WI38 (cell line): ENCODE data around the gene PTPRG.

Experiments
- H3K4me3 ChIP-seq: 2 replicates; pipeline ENCODE4 v1.5.1; 2011; ENCODE audit warnings: low read depth, mild to moderate bottlenecking, control low read depth, low read length
- TF ChIP-seq, protein P1 (sequence below): IDR thresholded peaks from 2 replicates; pipeline ENCODE4 v1.5.1; 2012; ENCODE audit warnings: low read depth, mild to moderate bottlenecking, control low read depth, low read length

Gene PTPRG

DNA sequence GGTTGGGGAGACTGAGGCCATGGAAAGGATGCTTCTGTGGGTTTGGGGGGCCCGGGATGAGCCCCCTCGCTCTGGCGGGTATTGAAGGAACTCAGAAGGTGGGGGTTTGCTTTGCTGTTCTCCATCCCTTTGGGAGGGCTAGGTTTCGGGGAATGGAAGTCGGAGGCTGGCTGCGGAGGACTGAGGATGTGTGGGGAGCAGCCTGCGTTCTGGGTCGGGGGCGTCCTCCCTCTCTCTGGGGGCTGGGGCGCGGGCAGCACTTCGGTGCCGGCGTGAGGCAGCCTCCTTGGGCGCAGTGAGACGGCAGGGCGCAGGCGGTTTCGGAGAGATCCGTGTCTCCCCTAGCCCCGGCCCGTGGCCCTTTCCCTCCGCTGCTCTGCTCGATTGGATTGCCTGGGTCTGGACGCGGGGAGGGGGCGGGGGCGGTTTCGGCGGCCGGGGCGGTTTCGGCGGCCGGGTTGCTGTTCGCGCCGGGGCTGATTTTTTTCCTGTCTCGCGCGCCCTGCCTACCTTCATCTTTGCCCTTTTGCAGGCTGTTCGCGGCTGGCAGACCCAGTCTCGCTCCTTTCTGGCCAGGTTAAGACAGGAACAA is 1.4 kb downstream of the PTPRG start:
- TF ChIP-seq, protein P1, sequence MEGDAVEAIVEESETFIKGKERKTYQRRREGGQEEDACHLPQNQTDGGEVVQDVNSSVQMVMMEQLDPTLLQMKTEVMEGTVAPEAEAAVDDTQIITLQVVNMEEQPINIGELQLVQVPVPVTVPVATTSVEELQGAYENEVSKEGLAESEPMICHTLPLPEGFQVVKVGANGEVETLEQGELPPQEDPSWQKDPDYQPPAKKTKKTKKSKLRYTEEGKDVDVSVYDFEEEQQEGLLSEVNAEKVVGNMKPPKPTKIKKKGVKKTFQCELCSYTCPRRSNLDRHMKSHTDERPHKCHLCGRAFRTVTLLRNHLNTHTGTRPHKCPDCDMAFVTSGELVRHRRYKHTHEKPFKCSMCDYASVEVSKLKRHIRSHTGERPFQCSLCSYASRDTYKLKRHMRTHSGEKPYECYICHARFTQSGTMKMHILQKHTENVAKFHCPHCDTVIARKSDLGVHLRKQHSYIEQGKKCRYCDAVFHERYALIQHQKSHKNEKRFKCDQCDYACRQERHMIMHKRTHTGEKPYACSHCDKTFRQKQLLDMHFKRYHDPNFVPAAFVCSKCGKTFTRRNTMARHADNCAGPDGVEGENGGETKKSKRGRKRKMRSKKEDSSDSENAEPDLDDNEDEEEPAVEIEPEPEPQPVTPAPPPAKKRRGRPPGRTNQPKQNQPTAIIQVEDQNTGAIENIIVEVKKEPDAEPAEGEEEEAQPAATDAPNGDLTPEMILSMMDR, result no peak
- H3K4me3 ChIP-seq, result peak overlapping the region; percentile 95

DNA sequence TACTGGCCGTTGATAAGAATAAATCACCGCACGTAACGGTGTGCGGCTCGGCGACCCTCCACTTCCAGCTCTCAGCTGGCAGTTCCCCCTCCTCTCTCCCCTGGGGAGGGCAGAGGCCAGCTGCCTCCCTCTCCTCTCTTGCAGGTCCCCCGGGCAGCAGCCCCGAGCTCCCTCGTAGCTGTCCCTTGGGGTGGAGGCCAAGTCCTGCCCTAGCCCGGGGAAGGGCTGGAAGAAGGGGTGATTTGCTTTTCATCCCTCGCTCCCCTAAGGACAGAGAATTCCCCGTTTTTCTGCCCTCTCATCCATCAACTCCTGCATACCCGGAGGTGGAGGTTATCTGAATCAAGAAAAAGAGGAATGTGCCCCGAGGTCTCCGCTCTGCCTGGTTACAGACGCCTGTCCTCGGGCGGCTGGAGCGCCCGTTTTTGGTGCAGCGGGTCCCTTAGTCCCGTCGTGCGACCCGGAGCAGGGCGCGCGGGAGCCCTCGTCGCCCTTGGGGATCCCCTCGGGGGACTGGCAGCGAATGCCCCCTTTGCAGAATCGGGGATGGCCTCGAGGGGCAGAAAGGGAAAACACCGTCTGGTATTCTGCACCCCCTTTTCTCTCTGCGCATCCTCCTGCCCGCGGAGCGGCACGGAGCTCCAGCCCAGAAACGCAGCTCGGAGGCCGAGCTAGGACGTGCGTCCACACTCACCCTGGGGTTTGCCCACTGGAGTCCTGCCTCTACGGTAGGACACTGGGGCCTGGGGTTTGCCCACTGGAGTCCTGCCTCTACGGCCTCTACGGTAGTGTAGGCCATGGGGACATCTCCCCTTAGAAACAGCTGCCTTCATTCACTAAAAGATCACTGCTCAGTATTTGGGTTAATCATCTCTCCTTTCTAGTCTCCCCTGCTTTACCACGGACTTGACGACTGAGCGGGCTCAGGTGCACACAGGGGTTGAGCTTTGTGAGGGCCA is 2.2 kb downstream of the PTPRG start:
- TF ChIP-seq, protein P1, result no peak
- H3K4me3 ChIP-seq, result peak overlapping the region; percentile 95

DNA sequence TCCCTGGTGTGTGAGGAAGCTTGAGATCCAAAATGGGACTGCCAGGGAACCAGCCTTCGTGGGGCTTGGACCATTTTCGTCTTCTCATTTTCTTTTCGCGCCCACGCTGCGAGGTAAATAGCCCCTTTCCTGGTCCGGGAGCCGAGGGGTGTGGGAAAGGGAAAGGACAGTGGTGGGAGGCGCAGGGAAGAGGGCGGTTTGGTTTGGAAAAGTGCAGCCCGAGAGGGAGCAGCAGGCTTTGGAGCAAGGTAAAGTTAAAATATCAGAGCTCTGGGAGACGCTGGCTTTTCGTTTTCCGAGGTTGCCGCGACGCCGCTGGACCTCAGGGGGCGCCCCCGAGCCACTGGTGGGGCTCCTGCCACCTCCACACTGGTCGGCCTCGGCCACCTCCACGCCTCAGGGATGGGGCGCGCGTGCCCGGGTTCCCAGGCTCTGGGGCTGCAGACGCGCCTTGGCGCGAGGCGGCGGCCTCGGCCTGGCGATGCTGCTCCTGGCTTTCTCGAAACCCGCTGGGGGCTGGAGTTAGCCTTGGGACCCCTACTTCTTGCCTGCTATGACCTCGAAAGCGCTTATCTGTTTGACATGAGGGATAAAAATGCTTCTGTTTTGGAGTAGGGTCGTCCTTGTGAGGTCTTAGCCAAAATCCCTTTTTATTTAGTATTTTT is 3.2 kb downstream of the PTPRG start:
- H3K4me3 ChIP-seq, result peak overlapping the region; percentile 95
- TF ChIP-seq, protein P1, result peak; percentile 89

DNA sequence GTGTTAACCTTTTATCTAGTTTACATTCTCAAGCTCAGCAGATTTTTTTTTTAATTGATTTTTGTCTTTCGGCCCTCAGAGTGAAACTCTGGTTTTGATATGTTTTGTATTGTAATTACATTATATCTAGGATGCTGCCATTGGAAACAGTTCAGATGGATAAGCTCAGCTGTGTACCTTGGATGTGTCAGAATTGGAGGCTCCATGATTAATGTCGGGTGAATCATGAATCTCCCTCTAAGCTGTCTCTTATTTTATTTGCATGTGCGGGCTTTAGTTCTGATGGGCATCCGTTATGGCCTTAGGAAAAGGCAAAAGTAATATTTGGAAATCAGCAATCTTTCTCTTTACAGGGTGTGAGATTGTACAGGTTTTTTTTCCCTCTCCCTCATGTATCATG is 4.2 kb downstream of the PTPRG start:
- no peak overlapping the region for H3K4me3 ChIP-seq
- TF ChIP-seq, protein P1, result no peak

DNA sequence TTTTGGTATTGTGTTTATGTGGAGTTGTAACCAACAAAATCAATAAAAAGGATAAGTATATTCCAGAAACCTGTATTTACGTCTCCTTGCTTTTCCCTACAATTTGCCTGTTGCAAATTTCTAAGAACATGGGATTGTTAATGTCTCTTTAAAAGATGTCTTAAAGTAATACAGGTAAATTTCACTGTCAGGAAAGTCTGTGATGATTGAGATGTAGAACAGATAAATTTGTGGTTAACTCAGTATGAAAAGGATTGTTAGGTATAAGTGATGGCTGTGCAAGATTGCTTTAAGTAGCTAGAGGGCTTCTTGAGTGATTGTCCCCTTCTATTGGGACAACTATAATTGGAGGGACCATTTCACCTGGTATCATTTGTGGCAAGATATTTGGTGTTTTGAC is 6.8 kb downstream of the PTPRG start:
- H3K4me3 ChIP-seq, result no peak overlapping the region
- TF ChIP-seq, protein P1, result no peak

DNA sequence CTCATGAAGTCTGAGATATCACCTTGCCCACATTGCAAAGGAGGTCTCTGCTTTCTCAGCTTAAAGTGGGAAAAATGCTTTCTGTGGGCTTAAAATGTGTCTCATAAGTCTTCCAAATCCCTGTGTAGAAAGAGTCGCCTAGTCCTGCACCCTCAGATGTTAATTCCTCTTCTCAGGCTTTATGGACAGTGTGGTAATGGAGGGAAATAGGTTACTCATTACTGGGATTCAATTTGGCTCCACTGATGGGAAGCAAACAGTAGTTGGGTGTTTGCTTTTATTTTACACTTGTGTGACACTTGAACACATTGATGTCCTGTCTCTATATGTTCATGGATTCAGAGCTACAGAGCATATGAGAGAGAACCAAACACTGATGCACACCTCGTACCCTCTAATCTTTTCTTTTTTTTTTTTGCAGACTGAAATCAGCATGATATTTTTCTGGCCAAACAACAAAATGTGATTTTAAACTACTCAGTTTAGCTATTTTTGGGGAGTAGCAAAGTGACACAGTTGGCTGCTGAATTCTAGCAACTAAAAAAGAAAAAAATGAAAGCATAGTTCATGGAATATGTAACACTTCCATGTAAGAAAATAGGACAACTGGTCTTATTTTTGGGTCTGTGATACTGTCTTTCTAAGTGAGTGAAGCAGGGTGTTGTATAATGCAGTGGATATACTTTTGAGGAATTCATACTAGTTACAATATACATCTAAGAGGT is 8.6 kb downstream of the PTPRG start:
- no peak overlapping the region for H3K4me3 ChIP-seq
- TF ChIP-seq, protein P1, result no peak
